HG02840 (cell line): ENCODE measurements around the gene DEPDC5.
"Not testable (repeated sequence)": the region's sequence is repeated elsewhere in the genome, so short reads cannot be mapped to it uniquely, and the experiment has no call there.

ENCODE experiments used
- ATAC-seq: cut with Tn5 transposase; IDR thresholded peaks from one replicate; pipeline ENCODE4 v1.9.1; 2021; ENCODE audit warnings: mild to moderate bottlenecking, moderate library complexity, moderate number of reproducible peaks; ENCODE audit not compliant: unreplicated experiment, low FRiP score

Gene DEPDC5

GRCh38 chr22:31748490-31748889 is 5.3 kb upstream of the DEPDC5 start:
- no peak for ATAC-seq

- peak; percentile 66 for ATAC-seq
Measured at GRCh38 chr22:31749636-31750364, 4.0 kb upstream of the DEPDC5 start, which contains the start of gene PRR14L. TSS of gene PRR14L (minus strand) at chr22:31750132. CDS start at chr22:31738860, 11,272 bp downstream.

- ATAC-seq, result no peak
Measured at GRCh38 chr22:31750365-31751284, 3.2 kb upstream of the DEPDC5 start.

- no peak for ATAC-seq
Measured at GRCh38 chr22:31752096-31752847, 1.5 kb upstream of the DEPDC5 start.

DNA sequence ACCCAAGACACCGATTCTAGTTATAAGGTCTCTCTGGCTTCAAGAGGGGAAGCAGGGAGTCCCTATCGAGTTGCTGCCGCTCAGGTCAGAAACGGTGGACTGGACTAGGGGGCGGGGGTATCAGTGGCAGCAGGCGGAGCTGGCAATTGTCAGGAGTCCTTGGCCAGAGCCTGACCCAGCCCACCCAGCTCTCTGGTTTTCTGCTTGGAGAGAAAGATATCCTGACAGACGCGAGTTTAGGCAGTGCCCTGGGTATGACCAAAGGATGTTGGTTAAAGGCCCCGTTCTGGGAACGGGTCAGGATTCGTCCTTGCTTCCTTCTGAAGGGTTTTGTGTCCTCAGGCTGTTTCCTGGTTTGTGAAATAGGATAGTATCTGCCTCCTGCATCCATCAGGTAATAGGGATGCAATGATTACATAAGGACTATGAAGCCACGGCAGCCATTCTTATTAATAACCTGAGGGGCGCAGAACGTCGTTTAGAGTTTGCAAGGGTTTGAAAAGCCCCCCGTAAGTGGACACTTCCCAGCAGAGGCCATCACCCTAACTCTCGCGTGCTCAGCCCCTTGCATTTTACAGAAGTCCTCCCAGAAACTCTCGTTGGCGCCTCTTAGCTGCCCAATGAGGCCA is 700 bp upstream of the DEPDC5 start:
- ATAC-seq, result no peak

- no peak for ATAC-seq
Measured at GRCh38 chr22:31754813-31755212, 994 bp downstream of the DEPDC5 start.

DNA sequence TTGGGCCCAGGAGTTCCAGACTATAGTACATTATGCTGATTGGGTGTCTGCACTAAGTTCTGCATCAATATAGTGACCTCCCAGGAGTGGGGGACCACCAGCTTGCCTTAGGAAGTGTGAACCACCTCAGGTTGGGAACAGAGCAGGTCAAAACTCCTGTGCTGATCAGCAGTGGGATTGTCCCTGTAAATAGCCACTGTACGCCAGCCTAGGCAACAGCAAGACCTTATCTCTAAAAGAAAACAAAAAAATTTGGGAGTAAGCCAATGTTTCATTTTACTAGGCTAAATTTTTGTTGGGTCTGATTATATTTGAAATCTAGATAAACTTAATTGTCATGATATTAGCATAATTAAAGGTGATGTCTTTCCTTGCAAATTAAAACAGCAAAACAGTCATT is 3.4 kb downstream of the DEPDC5 start:
- no peak for ATAC-seq

- ATAC-seq, result not testable (repeated sequence)
Measured at GRCh38 chr22:31758860-31759259, 5.0 kb downstream of the DEPDC5 start.

DNA sequence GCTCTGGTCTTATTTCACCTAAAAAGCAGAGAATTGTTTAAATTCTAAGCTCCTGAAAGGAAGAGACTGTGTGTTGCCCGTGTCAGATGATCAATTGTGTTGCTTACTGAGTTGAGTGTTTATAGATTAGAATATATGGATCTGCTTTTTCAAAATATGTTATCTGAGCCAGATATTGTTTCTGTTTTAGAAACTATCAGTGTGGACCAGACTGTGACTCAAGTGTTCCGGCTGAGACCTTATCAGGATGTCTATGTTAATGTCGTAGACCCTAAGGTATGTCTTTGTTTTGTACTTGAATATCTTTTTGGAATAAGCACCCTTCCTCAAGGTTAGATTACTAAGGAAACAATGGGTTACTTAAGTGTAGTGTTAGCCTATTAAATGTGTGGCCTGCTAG is 11.0 kb downstream of the DEPDC5 start:
- no peak for ATAC-seq

- no peak for ATAC-seq
Measured at GRCh38 chr22:31768422-31769059, 14.7 kb downstream of the DEPDC5 start.

DNA sequence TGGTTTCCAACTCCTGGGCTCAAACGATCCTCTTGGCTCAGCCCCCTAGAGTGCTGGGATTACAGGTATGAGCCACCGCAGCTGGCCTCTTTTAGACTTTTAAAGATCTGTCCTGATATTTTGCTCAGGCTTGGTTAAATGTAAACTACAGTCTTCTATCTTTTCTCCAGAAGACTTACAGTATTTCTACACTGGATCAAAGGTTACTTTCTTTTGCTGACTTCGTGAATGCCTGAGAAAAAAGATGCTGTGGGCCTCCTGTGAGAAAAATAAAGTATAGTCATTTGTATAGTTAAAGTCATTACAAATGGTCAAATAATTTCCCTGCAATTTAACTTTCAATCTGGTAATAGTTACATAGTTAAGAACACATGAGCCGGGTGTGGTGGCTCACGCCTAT is 19.6 kb downstream of the DEPDC5 start:
- ATAC-seq, result no peak

DNA sequence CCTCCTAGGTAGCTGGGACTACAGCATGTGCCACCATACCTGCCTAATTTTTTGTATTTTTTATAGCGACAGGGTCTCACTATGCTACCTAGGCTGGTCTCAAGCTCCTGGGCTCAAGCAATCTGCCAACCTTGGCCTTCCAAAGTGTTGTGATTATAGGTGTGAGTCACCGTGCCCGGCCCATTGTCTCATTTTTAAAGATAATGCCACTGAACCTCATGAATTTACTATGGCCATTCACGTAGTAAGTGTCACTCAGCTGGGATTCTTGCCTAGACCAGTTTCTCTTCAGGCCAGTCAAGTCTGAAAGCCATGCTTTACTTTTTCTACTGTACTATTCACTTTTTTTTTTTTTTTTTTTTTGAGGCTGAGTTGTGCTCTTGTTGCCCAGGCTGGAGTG is 22.4 kb downstream of the DEPDC5 start:
- ATAC-seq, result no peak

GRCh38 chr22:31789803-31790202 is 36.0 kb downstream of the DEPDC5 start:
- no peak for ATAC-seq

GRCh38 chr22:31790240-31790639 is 36.4 kb downstream of the DEPDC5 start:
- no peak for ATAC-seq

DNA sequence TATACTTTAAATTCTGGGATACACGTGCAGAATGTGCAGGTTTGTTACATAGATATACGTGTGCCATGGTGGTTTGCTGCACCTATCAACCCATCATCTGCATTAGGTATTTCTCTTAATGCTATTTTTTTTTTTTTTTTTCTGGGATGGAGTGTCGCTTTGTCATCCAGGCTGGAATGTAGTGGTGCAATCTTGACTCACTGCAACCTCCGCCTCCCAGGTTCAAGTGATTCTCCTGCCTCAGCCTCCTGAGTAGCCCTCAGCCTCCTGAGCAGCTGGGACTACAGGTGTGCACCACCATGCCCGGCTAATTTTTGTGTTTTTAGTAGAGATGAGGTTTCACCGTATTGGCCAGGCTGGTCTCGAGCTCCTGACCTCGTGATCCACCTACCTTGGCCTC is 45.5 kb downstream of the DEPDC5 start:
- ATAC-seq, result not testable (repeated sequence)

- no peak for ATAC-seq
Measured at GRCh38 chr22:31800065-31800464, 46.2 kb downstream of the DEPDC5 start.

- not testable (repeated sequence) for ATAC-seq
Measured at GRCh38 chr22:31800861-31801260, 47.0 kb downstream of the DEPDC5 start.

DNA sequence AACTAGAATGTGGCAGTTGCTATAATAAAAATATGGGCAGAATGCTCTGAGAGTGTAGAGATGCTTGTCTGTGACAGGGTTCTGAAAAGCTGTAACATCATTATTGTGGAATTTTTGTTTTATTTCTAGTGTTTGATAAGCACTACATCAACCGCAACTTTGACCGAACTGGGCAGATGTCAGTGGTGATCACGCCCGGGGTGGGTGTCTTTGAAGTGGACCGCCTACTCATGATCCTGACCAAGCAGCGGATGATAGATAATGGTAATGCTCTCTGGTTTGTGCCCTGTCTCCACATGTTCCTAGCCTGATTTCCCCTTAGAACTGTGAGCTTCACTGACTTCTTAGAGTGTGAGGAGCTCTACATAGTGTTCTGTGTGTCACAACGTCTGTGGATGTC is 48.8 kb downstream of the DEPDC5 start:
- no peak for ATAC-seq

- no peak for ATAC-seq
Measured at GRCh38 chr22:31806751-31807150, 52.9 kb downstream of the DEPDC5 start.
